Activated gamma-delta T cell treated with Interleukin-2 at 50 U/mL for 16 hours (primary cell): ENCODE data around the gene SNTG2.

Source experiments
- DNase-seq: peaks from one replicate; pipeline ENCODE4 v3.0.0-alpha.2; 2020

SNTG2 gene

DNA sequence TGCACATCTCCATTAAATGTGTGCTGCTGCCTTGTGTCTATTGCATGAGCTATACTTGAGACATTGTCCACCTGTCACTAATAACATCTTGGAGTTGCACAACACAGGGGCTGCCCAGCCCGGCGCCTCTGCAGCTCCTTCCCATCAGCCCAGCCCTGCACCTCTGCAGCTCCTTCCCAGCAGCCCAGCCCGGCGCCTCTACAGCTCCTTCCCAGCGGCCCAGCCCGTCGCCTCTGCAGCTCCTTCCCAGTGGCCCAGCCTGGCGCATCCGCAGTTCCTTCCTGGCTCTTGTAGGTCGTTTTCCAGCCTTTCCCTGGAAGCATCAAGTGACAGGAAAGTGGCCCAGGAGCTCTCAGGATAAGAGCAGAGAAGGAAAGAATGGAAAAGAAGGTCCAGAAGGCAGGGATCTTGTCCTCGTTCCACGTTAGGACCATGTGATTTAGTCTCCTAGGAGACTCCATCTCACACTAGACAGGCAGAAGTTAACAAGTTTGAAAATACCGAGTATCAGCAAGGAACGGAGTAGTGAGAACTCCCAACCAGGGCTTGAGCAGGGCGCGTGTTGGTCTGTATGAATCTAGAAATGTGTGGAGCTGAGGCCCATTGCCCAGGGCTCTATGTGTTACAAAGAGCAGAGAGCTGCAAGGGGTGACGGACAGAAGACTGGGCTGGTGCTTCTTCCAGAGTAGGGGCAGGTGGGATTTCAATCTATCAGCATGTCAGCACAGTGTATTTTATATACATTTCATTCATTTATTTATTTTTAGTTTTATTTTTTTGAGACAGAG is 346.9 kb downstream of the SNTG2 start:
- DNase-seq, result no peak

DNA sequence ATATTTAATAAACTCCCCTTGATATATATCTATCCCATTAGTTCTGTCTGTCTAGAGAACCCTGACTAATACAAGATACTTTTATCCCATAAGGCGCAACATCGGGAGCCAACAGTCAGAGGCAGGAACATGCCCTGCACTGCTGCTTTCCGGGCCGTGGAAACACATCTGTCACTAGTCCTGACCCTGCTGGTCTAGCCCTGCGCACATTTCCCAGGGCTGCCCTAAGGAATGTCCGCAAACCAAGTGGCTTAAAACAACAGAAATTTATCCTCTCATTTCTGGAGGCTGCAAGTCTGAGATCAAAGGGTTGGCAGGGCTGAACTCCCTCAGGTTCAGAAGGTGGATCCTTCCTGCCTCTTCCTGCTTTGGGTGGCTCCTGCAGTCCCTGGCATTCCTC is 348.4 kb downstream of the SNTG2 start:
- no peak for DNase-seq

DNA sequence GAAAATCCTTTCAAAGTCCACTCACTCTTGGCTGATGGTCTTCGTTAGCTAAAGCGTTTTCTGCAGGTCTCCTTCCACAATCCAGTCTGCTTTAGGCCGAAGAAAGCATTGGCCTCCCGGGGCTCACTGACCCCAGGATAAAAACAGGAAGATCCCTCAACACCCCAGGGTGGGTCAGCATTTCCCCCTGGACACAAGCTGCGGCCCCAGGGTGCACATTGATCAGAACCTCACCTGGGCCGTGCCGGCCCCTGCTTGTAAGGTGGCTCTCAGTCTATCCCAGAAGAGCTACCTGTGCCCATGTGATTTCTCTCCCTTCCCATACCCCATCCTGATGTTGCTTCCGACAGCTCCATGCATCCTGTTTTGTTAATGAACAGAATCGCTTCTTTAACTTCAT is 349.6 kb downstream of the SNTG2 start:
- DNase-seq, result no peak

DNA sequence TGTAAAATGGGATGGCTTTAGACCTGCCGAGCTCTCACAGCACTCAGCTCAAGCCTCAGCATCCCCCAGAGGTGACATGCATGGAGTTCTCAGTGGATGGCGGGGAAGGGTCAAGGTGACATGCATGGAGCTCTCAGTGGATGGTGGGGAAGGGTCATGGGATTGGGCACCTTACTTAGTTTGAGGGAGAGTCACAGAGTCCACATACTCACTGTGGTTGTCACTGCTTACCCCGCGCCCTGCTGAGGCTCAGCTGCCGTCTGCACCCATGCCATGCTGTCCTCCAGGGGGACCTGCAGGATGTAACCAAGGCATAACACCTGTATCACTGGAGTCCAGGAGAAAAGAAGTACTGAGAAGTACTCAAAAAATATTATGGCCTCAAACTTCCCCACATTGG is 350.4 kb downstream of the SNTG2 start:
- DNase-seq, result no peak

DNA sequence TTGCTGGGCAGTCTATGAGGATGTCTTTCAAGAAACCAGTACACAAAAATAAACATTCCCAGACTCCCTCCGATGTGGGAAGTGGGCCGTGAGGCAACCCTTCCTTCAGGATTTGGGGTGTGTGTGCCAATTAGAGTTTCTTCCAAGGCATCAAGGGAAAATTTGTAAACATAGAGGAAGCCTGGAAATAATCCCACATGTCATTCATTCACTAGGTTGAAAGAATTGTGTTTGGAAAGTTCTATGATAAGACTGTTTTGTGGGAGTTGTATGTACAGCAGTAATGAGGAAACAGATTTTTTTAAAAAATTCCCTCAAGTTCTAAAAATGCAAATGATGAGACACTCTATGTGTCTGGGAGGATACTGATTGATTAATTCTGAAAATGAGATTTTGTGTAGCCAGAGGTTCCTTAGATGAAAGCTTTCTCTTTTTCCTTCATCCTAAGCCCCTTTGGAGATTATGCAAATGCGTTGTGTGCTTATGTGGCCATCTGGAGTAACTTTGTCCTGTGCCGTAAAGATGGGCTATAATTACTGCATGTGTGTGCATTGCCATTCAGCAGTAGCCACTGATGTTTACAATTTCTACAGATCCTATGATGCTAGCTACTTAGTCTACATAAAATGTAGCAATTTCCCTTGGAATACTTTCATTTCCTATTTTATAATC is 354.8 kb downstream of the SNTG2 start:
- no peak for DNase-seq

DNA sequence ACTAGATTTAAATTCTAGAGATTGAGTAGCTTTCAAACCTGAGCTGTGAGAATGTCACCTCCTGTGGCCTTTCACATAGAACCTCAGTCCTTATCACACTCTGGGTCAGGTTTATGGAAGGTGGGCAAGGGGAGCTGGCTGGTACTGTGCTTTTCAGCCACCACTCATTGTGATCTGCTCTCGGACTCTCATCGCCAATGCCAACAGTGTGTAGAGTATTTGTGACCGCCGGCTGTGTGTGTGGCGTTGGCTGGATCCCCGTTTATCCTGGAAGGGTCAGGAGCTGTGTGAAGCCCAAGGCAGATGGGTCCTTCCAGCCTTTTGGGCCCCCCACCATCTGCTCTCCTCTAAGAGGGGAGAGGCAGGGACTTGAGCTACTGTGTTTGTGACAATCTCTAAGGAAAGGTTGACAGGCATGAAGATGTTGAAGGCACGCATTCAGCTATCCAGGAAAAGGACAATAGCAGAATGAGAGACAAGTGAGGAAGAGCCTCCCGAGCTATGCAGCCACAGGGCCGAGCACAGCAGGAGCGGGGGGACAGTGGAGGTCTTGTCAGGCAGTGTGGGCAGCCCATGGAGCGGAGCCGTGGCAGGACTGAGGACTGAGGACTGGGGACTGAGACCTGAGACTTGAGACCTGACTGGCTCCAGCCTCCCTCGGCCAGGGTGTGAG is 355.5 kb downstream of the SNTG2 start:
- no peak for DNase-seq

DNA sequence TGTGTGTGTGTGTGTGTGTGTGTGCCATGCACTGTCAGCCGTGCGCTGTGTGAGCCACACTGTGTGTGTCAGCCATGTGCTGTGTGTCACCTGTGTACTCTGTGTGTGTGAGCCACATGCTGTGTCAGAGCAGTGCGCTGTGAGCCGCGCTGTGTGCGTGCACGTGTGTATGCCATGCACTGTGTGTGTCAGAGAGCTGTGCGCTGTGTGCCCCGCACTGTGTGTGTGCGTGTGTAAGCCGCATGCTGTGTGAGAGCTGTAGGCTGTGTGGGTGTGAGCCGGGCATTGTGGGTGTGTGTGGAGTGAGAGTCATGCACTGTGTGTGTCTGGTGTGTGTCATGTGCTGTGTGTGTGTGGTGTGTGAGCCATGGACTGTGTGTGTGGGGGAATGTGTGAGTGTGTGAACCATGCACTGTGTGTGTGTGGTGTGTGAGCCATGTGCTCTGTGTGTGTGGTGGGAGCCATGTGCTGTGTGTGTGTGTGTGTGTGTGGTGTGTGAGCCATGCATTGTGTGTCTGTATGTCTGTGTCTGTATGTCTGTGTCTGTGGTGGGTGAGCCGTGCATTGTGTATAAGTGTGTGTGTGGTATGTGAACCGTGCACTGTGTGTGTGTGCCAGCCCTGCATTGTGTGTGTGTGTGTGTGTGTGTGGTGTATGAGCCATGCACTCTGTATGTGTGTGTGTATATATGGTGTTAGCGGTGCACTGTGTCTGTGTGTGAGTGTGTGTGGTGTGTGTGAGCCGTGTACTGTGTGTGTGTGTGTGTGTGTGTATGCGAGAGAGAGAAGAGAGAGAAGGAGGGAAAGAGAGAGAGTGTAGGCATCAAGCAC is 356.3 kb downstream of the SNTG2 start:
- no peak for DNase-seq

DNA sequence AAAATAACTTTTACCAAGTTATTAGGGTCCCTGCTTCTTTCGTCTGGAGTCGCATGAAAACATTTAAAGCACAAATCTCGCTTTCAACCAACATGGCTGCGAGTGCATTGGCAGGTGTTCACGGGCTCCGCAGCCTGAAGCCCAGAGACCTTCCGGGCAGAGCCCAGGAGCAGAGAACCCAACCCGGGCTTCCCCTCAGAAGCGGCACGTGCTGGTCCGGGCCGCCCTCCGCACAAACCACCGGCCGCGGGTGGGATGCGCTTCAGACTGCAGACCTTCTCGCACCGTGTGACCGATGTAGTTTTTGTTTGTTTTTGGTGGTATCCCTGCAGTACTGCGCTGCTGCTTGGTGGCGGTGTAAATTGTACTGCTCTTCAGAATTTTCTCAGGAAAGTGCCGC is 357.0 kb downstream of the SNTG2 start:
- no peak for DNase-seq

DNA sequence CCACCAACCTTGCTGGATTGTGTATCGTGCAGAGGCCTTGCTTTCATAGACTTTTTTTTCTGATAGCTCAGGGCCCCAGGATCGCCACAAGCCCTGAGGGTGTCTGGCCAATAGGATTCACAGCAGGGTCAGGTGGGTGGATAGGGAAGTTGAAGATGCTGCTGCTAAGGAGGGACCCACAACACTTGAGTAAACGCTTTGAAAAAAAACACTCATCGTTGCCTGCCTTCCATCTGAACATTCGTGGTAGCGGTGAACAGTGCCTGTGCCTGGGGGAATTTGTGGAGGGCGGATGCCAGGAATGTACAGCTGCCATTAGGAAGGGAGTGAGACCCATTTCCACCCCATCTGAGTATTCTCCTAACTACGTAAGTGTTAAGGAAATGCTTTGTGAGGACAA is 358.0 kb downstream of the SNTG2 start:
- no peak for DNase-seq

DNA sequence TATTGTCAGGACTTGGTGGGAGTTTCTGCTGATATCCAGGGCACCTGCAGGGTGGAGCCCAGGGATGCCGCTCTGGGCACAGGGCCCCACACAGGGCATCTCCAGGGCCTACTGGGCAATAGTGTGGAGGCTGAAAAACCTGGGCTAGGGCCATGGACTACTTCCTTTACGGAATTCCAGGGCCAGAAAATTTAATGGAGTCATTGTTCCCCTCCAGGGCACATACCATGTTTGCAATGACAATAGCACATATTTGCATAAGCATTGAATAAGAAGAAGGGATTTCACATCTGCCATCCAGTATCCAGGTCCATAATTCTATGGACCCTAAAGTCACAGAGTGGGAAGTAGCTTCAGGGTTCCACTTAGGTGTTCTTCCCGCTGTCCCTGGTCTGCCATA is 358.9 kb downstream of the SNTG2 start:
- DNase-seq, result no peak

DNA sequence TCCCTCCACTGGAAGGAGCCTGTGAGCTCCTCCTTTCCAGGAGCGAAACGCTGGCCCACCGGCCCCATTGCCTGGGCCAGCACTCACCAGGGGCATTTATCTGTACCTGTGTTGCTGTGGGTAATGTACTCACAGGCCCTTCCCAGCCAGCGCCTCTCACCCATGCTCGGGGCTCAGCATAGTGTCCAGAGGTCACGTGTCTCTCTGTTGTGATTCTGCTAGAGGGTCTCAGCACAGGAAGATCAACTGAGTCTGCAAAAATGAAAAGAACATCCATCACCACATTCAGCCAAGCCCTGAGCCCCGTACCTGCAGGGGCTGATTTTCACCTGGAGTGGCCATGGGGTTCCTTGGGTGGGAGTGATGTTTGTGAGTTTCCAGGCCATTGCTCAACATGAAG is 359.6 kb downstream of the SNTG2 start:
- DNase-seq, result no peak

DNA sequence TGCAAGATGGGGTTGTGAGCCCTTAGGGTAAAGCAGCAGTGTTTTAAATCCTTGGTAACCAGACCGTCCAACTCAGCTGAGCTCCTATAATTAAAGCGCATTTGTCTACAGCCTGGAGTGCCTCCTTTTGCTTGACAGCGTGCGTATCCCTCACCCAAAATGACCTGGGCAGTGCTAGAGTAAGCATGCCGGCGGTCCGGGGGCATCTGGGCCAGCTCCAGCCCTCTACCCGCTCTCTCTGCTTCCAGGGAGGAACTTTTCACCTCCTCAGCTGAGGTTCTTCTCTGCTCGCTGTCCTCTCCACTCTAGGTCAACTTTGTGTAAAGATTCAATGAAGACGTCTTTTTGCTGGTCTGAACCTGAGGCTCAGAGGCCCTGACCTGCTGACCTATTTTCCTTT is 360.2 kb downstream of the SNTG2 start:
- DNase-seq, result no peak

DNA sequence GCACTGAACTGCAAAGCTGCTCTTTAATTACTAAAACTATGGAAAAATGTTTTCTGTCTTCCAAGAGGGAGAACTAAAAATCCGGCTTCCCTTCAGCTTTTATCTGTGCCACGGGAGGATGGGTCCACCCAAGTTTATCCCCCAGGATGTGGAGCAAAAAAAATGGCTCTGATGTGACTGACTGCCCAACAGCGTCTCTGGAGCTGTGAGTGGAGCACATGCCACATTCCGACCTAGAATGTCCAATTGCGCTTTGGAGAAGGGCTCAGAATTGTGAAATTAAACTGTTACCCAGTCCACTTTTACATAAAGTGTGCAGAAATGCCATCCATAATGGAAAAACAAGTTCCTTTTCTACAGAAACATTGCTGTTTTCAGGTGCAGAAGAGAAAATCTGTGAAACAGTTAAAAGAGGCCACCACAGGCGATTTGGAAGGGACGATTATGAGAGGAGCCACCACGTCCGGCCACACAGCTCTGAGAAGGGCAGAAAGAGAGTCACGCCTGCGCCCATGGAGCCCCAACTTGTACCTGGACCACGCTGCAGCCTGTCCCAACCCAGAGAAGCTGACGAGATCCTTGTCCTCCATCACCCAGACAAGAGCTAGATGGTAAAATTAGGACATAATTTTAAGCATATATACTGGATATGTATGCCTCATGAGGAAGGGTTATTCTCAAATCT is 362.7 kb downstream of the SNTG2 start:
- DNase-seq, result no peak

DNA sequence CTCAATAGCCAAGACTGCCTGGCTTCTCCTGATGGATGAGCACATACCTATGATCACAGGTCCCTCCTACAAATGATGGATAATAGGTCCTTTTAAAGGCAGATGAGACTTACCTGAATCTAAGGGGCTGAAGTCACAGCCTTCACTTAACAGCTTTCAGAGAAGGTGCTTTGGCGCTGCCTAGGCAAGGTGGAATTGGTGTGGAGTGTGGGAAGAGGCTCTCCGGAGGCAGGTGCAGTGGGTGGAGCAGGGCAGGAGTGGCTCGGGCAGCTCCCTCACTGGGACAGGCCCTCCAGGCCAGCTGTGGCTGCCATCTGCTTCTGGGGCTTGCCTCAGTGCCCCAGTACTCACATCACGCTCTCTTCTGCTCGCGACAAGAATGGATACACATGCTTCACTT is 363.6 kb downstream of the SNTG2 start:
- DNase-seq, result no peak

DNA sequence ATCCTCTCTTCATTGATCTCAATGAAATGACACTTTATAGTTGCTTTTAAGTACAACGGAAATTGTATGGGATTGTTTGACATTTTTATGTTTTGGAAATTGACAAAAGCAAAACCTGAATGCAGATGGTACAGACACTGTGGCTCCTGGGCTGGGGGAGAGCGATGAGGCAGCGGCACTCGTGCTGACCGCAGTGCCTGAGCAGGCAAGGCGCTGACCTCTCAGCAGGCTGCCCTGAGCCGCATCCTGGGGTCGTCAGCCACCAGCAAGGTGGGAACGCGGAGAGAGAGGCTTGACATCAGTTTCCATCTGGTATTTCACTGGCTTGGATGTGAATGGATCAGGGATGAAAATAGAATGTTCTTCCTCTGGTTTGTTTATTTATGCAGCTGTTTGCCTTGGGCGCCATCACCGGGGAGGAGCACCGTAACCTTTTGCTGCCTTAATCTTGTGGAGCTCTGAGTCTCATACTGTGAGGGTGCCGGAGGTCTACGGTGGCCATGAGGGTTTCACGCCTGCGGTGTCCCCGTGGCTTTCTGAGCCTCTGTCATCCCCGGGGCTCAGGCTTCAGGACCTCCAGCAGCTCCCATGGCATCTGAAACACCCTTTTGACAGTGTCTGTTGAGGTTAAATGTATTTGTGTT is 367.8 kb downstream of the SNTG2 start:
- no peak for DNase-seq

DNA sequence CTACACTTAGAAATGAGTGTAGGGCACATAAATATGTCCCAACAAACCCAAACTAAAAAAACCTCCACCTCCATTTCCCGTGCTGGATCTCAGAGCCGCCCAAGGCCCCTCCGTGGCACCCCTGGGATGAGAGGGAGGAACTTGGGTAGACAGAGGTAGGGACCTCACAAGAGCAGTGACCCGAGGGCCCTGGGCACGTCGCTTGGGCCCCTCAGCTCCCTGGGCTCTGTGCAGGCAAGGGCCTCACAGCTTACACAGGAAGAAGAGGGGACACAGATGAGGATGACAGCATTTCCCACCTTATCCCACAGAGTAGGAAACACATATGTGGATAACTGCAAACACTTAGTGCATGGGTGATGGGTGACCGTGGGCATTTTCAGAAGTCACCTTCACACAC is 368.7 kb downstream of the SNTG2 start:
- DNase-seq, result no peak

DNA sequence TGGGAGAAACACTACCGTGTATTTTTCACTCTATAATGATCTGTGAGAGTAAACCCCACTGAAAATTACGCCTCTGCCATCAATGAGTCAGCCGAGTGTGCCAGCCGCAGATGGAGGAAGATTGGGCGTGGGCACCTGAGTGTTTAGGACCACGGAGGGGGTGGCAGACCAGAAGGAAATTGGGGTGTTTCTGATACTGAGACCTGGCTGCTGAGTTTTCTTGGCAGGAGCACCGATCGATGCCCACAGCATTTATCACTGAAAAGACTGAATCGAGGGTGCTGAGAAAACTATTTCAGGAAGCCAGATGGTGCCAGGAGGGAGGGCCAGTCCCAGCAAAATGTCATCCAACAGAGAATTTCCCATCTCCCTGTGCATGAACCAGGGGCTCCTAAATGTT is 370.7 kb downstream of the SNTG2 start:
- no peak for DNase-seq

DNA sequence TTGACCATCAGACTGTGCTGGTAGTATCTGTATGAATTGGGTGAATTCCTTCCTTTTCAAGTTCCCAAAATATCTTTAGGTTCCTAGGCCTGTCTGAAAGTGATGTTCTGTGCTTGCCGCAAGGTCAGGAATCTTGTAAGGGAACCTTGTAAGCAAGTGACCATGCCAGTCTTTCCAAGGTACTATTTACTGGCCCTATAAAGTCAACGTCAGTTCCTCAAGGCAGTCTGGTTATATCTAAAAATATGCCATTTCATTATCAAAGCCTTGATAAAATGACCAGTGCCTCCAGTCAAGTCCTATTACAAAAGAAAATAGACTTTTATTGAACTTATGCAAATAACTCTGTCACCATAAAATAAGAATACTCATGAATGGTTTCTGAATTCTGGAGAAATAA is 374.2 kb downstream of the SNTG2 start:
- DNase-seq, result no peak

DNA sequence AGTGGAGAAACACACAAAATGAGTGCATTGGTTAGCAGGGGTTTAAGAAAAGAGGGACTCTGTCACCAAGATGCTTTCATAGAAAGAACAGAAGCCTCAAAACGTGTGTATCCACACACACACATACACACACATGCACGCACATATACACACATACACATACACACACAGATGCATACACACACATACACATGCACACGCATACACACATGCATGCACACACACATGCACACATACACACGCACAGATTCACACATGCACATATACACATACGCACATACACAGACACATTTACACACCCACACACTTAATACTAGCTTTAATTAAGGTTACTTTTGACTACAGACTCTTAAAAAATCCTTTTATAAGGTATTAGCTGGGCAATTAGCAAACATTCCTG is 378.0 kb downstream of the SNTG2 start:
- DNase-seq, result no peak

DNA sequence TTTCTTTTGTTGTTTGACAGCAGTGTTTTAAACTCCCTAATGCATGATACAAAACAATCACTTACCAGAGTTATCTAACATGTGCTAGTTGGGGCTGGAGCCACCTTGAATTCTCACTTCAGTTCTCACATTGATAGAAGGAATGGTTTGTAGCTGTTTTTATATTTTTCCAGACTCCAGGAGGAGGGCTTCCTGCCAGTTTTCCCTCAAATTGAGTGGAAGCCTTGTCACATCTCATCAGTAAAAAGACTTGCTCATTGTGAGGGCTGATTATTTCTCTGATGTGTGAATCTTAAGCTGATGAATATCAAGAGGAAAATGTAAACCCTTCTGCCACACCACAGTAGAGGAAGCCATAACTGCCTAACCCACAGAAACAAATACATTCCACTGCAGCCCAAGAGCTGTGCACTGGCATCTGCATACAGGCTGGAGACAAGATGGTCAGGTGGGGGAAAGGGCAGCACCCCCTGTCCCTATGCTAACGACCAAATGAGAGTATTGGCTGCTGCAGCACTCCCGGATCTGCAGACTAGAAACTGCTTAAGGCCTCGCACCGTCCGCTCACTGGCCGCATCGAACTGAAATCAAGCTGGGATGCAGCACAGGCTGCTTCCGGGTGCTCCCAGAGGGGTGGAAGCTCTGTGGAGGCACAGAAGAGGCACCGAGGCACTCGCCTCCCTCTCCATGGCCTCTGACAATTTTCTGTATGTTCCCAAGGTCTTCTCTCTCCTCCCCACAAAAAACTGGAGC is 388.9 kb downstream of the SNTG2 start:
- no peak for DNase-seq

DNA sequence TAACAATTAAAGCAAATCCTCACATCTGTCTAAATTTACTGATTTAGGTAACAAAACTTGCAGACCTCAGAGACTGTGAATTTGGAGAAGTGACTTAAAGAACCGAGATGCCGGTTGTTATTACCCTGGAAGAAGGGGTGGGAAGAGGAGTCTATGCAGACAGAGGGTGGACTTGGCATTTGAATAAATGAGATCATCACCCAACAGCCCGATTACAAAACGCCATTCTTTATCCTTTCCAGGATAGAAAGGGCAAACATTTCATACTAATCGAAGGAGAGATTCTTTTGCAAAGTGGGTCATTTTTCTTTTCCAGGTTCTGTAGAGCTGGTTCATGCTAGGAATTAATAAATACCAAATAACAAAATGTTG is 389.5 kb downstream of the SNTG2 start:
- no peak for DNase-seq
